Gastrocnemius medialis (tissue), 4 donors: Measurements from ENCODE around the gene MIGA2.

ENCODE experiments used
- POLR2A ChIP-seq, 2 donors: fragments of 450-650 bp; IDR thresholded peaks; one replicate each; pipeline ENCODE4 v1.6.1; 2017; ENCODE audit warnings: antibody characterized with exemption in 2 of 2, mild to moderate bottlenecking in 2 of 2, moderate library complexity in 2 of 2
- TF ChIP-seq, protein P1 (sequence below), 5 experiments: fragments of 450-650 bp in 3 of 5; fragments of 200-600 bp in 2 of 5; sonication (generic) in 2 of 5; IDR thresholded peaks in 4 of 5; conservative IDR thresholded peaks in 1 of 5; 1 replicate in 4 of 5; 2 replicates in 1 of 5; pipeline ENCODE4 v1.5.1; 2016 to 2019; ENCODE audit warnings: antibody characterized with exemption in 5 of 5, mild to moderate bottlenecking in 3 of 5, moderate library complexity in 3 of 5

DNA sequence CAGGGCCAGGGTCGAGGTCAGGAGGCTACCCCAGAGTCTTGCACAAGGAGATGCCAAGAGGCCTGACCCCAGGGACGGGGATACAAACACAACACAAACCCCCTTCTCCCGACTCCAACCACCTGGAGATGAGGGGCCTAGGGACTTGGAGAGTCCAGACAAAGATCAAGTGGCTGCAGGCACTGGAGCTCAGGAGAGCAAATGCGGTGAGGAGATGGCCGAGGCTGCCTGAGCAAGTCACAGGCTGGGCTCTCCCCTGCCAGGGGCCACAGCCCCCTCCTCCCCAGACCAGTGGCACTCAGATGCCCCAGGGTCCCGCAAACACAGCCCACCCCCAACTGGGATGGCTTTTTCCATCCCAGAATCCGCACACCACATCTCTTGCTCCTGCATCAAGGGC lies 24.1 kb upstream of the MIGA2 start:
- TF ChIP-seq, protein P1, sequence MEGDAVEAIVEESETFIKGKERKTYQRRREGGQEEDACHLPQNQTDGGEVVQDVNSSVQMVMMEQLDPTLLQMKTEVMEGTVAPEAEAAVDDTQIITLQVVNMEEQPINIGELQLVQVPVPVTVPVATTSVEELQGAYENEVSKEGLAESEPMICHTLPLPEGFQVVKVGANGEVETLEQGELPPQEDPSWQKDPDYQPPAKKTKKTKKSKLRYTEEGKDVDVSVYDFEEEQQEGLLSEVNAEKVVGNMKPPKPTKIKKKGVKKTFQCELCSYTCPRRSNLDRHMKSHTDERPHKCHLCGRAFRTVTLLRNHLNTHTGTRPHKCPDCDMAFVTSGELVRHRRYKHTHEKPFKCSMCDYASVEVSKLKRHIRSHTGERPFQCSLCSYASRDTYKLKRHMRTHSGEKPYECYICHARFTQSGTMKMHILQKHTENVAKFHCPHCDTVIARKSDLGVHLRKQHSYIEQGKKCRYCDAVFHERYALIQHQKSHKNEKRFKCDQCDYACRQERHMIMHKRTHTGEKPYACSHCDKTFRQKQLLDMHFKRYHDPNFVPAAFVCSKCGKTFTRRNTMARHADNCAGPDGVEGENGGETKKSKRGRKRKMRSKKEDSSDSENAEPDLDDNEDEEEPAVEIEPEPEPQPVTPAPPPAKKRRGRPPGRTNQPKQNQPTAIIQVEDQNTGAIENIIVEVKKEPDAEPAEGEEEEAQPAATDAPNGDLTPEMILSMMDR (IDR thresholded peaks at IDR 0.05 in 4 of 5, conservative IDR thresholded peaks at IDR 0.05 in 1 of 5): no peak
- no peak for TF ChIP-seq POLR2A (IDR thresholded peaks at IDR 0.05)
